Stimulated activated naive CD8-positive, alpha-beta T cell treated with anti-CD3 and anti-CD28 coated beads, Interleukin-15, amount 100 ng/mL, for 72 hours (primary cell): ENCODE measurements around the gene ARL6IP4.
"Not testable (repeated sequence)": the region's sequence is repeated elsewhere in the genome, so short reads cannot be mapped to it uniquely, and the experiment has no call there.

ENCODE experiments used
- ATAC-seq: fragments of 150-1000 bp; cut with Tn5 transposase; 2 replicates; pipeline ENCODE4 v1.10.0; 2021; ENCODE audit warnings: mild to moderate bottlenecking, moderate library complexity
- DNase-seq, 2 donors: peaks; one replicate each; pipeline ENCODE4 v3.0.0; 2021 to 2022
- H3K27ac Mint-ChIP-seq, 2 donors: one replicate each; pipeline ENCODE4 v1.8.0; 2022; ENCODE audit warnings: mild to moderate bottlenecking in 2 of 2, mixed read lengths in 2 of 2, moderate library complexity in 2 of 2
- H3K27me3 Mint-ChIP-seq: one replicate; pipeline ENCODE4 v1.8.0; 2022; ENCODE audit warnings: mixed read lengths
- H3K4me1 Mint-ChIP-seq: one replicate; pipeline ENCODE4 v1.8.0; 2022; ENCODE audit warnings: mild to moderate bottlenecking, mixed read lengths
- H3K4me3 Mint-ChIP-seq, 2 donors: one replicate each; pipeline ENCODE4 v1.8.0; 2022; ENCODE audit warnings: mild to moderate bottlenecking in 2 of 2, mixed read lengths in 2 of 2, moderate library complexity in 1 of 2
- H3K9me3 Mint-ChIP-seq, 2 donors: one replicate each; pipeline ENCODE4 v1.8.0; 2022; ENCODE audit warnings: mixed read lengths in 2 of 2

ARL6IP4 gene

DNA sequence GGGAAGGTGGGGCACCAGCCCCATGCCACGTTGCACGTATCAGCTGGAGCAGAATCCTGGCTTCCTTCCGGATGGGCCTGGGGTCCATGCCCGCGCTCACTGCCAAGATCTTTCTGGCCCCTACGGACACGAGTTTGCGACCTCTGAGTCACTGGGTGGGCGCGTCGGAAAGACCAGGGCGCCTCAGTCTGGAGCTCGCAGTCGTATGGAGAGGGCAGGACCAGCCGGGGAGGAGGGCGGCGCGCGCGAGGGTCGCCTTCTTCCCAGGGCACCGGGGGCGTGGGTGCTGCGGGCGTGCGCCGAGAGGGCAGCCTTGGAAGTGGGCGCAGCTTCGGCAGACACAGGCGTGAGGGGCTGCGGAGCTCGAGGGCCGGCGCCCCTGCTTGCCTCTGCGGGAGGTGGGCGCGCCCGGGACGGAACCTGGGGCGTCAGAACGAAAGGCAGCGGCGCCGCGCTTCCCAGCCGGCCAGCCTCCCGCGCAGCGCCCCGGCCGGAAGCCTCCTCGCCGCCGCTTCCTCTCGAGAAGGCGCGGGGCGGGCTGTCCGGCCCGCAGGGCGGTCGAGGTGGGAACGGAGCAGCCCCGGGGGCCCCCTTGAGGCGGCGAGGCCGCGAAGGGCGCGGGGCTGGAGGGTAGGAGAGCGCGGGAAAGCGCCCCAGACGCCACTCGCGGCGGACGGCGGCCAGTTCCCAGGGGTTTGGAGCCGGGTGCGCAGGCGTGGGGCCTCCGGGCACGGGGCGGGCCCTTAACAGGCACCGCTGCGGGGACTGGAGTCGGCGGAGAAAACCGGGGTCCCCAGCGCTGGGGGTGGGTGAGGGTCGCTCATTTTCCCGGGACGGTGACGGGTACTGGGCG, at the start of gene ARL6IP4:
Gene ARL6IP4, plus strand, starts transcription at position 499 of the 853 bp plus-strand sequence. CDS start 459 bp downstream, outside the sequence.
- peak within 1 kb of the TSS; percentile 96 to 97 for H3K27ac Mint-ChIP-seq
- peak within 1 kb of the TSS; percentile 91 to 97 for H3K4me3 Mint-ChIP-seq
- H3K9me3 Mint-ChIP-seq, result no peaks in the 10 kb centered on the region
- peak; percentile 81 for ATAC-seq
- H3K27me3 Mint-ChIP-seq, result no peaks in the 10 kb centered on the region
- peaks cover 81% of the 10 kb centered on the region for H3K4me1 Mint-ChIP-seq
- DNase-seq, result peak; percentile 75 to 78

DNA sequence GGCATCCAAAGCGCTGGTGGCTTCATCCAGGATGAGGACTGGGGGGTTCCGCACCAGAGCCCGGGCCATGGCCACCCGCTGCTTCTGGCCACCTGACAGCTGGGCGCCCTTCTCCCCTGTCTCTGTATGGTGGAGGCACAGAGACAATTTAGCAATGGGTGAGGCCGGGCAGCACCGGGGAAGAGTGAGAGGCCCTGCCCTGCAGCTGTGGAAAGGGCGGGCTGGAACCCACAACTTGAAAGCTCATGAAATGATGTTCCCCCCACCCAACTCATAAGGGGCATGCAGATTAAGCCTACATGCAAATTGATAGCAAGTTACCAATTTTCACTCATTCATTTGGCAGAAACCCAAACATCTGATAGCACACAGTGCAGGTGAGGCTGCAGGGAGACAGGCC, 48.3 kb upstream of the ARL6IP4 start:
- Mint-ChIP-seq H3K4me3 (no peak overlapping the region), H3K27ac (no peak overlapping the region), H3K27me3 (no peaks in the 10 kb centered on the region), H3K9me3 (no peaks in the 10 kb centered on the region), H3K4me1 (peaks cover 9% of the 10 kb centered on the region)
- DNase-seq (no peak), ATAC-seq (no peak)

DNA sequence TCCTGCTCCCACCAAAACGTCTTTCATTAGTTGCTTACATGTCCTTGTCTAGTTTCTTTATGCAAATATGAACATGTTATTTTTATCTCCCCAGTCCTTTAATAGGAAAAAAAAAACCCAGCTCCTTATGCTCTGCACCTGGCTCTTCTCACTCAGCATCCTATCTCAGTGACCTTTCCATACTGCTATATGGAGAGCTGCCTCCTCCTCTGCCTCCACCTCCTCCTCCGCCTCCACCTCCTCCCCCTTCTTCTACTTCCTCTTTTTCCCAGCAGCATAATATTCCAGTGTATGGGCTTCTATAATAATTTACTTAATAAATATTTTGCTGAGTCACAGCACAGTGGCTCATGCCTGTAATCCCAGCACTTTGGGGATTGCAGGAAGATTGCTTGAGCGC, 45.8 kb upstream of the ARL6IP4 start:
- no peak for ATAC-seq
- Mint-ChIP-seq H3K9me3 (no peaks in the 10 kb centered on the region), H3K27ac (no peak overlapping the region), H3K4me3 (no peak overlapping the region), H3K4me1 (no peaks in the 10 kb centered on the region), H3K27me3 (no peaks in the 10 kb centered on the region)
- DNase-seq, result no peak

DNA sequence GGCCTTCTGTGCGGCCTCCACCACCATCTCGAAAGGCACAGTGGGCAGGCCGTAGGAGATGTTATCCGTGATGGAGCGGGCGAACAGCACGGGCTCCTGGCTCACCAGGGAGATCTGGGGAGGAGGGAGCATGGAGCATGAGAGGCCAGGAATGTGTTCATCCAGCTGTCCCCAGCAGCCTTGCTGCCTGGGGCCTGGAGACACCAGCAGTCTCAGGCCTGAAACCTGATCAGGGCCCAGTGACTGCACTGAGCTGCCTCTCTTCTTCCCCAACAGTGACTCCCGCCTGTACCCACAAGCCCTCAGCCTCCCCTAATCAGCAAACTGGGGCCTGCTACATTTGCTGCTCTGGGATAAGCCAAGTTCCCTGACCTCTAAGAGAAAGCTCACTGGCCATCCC, 45.2 kb upstream of the ARL6IP4 start:
- Mint-ChIP-seq H3K4me1 (no peaks in the 10 kb centered on the region), H3K9me3 (no peaks in the 10 kb centered on the region), H3K27me3 (no peaks in the 10 kb centered on the region), H3K27ac (no peak overlapping the region), H3K4me3 (no peak overlapping the region)
- DNase-seq (no peak), ATAC-seq (no peak)

DNA sequence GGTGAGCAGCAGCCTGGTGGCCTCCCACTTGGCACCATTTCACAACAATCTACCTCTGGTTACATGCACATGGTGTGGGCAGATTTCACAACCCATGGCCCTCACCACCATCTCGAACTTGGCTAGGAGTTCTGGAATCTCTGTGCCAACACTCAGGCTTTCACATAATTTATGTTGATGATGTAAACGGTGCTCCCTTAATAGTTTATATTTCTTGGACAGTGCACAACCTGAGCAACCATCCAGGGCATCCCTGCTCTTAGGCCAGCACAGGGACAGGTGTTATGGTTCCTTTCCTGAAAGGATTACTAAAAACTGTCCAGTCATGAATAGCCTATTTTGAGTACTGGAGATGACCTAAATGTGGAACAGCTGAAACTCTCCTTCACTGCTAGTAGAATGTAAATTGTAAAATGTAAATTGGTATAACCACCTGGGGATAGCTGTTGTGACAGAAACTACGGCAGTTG, 42.8 kb upstream of the ARL6IP4 start:
- Mint-ChIP-seq H3K27me3 (no peaks in the 10 kb centered on the region), H3K9me3 (no peaks in the 10 kb centered on the region), H3K4me1 (peaks cover under 1% of the 10 kb centered on the region)

DNA sequence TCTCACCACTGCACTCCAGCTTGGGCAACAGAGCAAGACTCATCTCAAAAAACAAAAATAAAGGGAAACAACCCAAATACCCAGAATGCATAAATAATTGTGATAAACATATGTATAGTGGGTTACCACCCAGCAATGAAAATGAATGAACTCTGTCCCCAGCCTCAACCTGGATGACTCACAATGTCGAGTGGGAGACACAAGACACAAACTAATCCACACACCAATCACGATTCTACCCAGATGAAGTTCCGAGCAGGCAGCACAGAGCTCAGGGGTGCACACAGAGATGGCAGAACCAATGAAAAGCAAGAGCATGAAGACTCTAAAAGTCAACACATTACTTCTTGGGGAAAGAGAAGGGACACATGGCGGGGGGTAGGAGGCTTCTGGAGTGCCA, 41.4 kb upstream of the ARL6IP4 start:
- Mint-ChIP-seq H3K27ac (peak overlapping the region in 1 of 2 donors; percentile 69), H3K4me3 (no peak overlapping the region), H3K27me3 (no peaks in the 10 kb centered on the region), H3K4me1 (peaks cover 12% of the 10 kb centered on the region), H3K9me3 (no peaks in the 10 kb centered on the region)
- ATAC-seq (no peak), DNase-seq (no peak)

More for the DNA sequence above, 42.8 kb upstream of the ARL6IP4 start:
- ATAC-seq (no peak), DNase-seq (no peak)
- Mint-ChIP-seq H3K4me3 (no peak overlapping the region), H3K27ac (peak overlapping the region in 1 of 2 donors; percentile 20)

DNA sequence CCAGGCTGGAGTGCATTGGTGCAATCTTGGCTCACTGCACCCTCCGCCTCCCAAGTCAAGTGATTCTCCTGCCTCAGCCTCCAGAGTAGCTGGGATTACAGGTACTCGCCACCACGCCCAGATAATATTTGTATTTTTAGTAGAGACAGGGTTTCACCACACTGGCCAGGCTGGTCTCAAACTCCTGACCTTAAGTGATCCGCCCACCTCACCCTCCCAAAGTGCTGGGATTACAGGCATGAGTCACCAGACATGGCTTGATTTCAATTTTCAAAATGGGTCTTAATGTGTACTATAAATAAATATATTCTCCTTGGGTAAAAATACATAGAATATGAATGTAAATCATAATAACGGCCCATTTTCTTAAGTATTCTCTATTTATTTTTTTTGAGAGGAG, 39.1 kb upstream of the ARL6IP4 start:
- H3K9me3 Mint-ChIP-seq, H3K27me3 Mint-ChIP-seq, H3K27ac Mint-ChIP-seq, ATAC-seq, H3K4me3 Mint-ChIP-seq, DNase-seq: not testable (repeated sequence)
- peaks cover 27% of the 10 kb centered on the region for H3K4me1 Mint-ChIP-seq

DNA sequence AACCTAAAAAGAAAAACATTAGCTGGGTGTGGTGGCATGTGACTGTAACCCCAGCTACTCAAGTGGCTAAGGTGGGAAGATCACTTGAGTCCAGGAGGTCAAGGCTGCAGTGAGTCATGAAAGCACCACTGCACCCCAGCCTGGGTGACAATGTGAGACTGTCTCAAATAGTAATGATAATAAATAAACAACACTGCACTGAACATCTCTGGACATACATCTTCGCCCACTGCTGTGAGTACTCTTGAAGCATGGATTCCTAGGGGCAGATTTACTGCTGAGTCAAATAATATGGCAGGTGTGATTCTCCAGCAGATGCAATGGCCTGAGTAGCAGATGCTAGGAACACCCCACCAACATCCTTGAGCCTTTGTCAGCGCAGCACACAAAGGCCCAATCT, 37.8 kb upstream of the ARL6IP4 start:
- Mint-ChIP-seq H3K4me1 (peaks cover 40% of the 10 kb centered on the region), H3K27ac (no peak overlapping the region), H3K27me3 (no peaks in the 10 kb centered on the region), H3K9me3 (no peaks in the 10 kb centered on the region), H3K4me3 (no peak overlapping the region)
- ATAC-seq, result no peak
- DNase-seq, result no peak

DNA sequence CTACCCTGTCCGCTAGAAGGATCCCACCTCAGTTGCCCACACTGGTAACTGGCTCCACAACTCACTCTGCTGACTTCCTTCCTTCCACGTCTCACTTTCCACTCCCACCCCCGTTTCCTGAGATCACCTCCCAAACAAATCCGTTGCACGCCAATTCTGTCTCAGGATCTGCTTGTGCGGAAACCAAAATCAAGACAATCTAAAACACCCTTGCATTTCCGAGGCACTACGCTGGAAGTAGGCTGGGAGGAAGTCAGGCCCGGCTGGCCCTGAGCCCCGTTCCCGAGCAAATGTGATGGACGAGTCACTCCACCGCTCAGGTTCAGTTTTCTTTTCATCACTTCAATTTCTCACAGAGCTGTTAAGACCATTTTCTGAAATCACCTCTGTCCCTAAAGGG, 37.3 kb upstream of the ARL6IP4 start:
- ATAC-seq, result no peak
- no peak overlapping the region for H3K4me3 Mint-ChIP-seq
- H3K4me1 Mint-ChIP-seq, result peaks cover 46% of the 10 kb centered on the region

DNA sequence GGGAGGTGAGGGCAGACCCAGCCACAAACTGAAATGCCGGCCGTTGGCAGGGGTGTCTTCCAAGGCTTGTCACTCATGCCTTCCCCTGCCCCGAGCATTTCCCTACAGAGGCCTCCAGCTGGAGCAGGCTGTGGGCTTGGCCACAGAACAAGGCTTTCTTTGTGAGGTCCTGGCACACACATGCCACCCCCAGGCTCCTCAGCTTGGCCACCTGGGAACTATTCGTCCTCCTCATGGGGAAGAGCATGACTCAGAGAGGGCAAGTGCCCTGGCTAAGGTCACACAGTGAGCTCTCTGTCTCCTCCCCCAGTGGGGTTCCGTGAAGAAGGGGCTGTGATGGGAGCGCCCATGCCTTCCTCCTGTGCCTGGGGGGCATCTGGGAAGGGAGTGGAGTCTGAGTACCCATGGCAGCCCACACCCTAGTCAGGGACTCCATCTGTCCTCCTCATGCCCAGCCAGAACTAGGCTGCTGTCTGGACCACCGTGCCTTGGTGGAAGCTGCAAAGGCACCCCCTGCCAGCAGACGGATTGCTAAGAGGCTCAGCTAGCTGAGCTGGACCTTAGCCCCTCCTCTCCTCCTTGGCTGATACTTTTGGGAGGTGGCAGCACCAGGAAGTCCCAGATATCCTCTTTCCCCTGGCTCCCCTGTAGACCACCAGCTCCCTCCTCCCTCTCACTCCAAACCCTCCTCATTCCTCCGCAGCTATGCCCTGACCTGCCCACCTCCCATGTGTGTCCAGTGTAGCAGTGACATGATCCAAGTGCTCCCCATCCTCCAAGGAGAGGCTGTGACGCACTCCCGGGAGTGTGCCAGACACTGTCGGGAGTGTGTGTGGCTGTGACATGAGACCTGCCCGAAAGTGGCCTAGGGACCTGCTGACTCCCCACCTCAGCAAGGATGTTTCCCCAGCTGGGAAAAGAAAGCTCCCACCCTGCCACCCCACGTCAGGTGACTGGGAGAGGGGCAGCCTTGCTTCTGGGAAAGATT, 35.6 kb upstream of the ARL6IP4 start:
- Mint-ChIP-seq H3K27me3 (no peaks in the 10 kb centered on the region), H3K4me3 (no peak overlapping the region), H3K27ac (peak overlapping the region; percentile 35 to 75), H3K4me1 (peaks cover 49% of the 10 kb centered on the region), H3K9me3 (no peaks in the 10 kb centered on the region)
- no peak for ATAC-seq
- DNase-seq, result no peak

More for the DNA sequence above, 37.3 kb upstream of the ARL6IP4 start:
- DNase-seq, result no peak
- H3K9me3 Mint-ChIP-seq, result no peaks in the 10 kb centered on the region
- H3K27ac Mint-ChIP-seq, result no peak overlapping the region
- H3K27me3 Mint-ChIP-seq, result no peaks in the 10 kb centered on the region

DNA sequence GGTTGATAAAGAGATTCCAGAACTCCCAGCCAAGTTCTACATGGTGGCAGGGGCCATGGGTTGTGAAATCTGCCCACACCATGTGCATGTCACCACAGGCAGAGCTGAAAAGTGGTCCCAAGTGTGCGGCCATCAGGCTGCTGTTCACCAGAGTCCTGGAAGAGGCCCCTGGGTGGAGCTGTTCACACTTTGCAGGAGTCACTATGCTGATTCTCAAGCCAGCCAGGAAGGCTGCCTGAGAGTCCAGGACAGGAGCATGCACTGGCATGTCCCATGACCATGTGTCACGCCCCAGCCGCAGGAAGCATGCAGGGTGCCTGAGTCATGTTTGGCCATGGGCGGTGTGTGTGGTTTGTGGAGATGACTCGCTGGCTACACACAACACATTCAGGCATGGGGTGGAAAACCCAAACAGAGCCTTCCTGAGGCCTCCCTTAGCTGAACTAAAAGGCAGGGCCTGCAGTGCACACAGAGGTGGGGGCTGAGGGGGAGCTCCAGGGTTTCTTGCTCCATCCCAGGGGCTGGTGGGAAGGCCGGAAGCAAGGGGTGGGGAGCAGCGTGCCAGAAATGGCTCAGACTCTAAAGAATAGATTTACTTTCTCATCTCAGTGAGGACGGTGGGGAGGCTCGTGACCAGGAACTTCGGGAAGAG, 33.7 kb upstream of the ARL6IP4 start:
- peaks cover 55% of the 10 kb centered on the region for H3K4me1 Mint-ChIP-seq
- no peaks in the 10 kb centered on the region for H3K9me3 Mint-ChIP-seq
- H3K27me3 Mint-ChIP-seq, result no peaks in the 10 kb centered on the region
- H3K27ac Mint-ChIP-seq, result peak overlapping the region; percentile 90 to 93
- H3K4me3 Mint-ChIP-seq, result peak overlapping the region; percentile 76 to 84
- peak; percentile 98 for ATAC-seq
- DNase-seq, result peak; percentile 81 to 92

DNA sequence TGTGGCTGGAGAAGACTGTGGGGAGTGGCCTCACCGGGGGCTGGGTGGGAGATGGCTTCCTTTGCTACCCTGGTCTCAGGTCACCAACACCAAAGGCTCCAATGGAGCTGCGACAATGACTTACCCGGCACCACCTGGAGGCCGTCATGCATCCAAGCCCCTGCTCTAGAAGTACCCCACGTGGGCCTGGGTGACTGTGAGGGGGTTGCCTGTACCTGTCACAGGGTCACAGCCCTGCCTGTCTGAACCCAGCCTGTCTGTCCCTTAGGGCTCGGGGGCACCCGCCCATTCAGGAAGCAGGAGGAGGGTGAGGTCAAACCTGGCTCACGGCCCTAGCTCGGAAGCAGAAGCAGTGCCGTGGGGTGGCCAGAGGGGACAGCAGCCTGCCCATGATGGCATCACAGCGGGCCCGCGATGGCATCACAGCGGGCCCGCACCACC, 33.1 kb upstream of the ARL6IP4 start:
- Mint-ChIP-seq H3K4me3 (peak overlapping the region in 1 of 2 donors; percentile 84), H3K9me3 (no peaks in the 10 kb centered on the region), H3K27me3 (no peaks in the 10 kb centered on the region), H3K27ac (peak overlapping the region in 1 of 2 donors; percentile 90), H3K4me1 (peaks cover 60% of the 10 kb centered on the region)
- DNase-seq, result no peak
- ATAC-seq, result peak; percentile 10

DNA sequence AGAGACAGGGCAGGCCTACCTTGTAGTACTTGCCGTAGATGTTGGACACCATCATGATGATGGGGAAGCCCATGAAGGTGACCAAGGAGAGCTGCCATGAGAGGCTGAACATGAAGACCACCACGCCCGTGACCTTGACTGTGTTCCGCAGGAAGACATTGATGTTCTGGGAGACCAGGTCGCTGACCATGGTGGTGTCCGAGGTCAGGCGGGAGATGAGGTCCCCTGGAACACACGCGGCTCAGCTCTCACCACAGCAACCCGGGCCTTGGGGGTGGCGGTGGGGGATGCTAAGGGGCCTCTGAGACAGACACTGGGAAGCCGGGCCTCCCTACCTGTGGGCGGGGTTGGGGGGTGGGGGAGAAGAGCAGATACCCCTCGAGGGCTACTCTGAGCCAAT, 31.9 kb upstream of the ARL6IP4 start:
- no peaks in the 10 kb centered on the region for H3K9me3 Mint-ChIP-seq

DNA sequence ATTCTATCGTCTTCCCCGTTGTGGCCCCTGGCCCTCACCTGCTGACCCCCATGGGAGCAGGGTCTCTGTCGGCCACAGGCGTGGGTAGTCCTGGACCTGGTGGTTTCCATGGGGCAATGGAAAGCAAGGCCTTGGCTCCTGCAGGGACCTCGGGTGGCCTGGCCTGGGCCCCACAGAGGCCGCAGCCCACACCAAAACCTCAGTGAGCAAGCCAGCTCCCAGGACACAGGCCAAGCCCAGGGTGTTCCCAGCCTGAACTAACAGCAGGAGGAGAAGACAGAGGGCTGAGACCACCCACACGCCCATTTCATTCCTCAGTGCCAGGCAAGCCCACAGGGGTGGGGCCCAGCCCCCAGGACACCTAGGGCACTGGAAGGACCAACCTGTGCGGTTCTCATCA, 31.1 kb upstream of the ARL6IP4 start:
- no peak for DNase-seq
- Mint-ChIP-seq H3K4me3 (no peak overlapping the region), H3K27ac (no peak overlapping the region), H3K27me3 (no peaks in the 10 kb centered on the region), H3K9me3 (no peaks in the 10 kb centered on the region), H3K4me1 (peaks cover 48% of the 10 kb centered on the region)
- no peak for ATAC-seq

More for the DNA sequence above, 31.9 kb upstream of the ARL6IP4 start:
- peaks cover 50% of the 10 kb centered on the region for H3K4me1 Mint-ChIP-seq
- DNase-seq (no peak), ATAC-seq (no peak)
- no peak overlapping the region for H3K4me3 Mint-ChIP-seq
- H3K27me3 Mint-ChIP-seq, result no peaks in the 10 kb centered on the region
- H3K27ac Mint-ChIP-seq, result no peak overlapping the region
